Measurements from ENCODE around the gene PLA2G4A.

PLA2G4A gene

GRCh38 chr1:186792870-186793581, 35.7 kb upstream of the PLA2G4A start:
- no peak overlapping the region for H3K4me3 ChIP-seq (replicated peaks; ENCODE audit: low read depth, low read length)
- TF ChIP-seq CTCF (IDR thresholded peaks at IDR 0.05; ENCODE audit: low read length, missing control alignments), result no peak
- peak; percentile 62 for DNase-seq (ENCODE audit: low read depth)

DNA sequence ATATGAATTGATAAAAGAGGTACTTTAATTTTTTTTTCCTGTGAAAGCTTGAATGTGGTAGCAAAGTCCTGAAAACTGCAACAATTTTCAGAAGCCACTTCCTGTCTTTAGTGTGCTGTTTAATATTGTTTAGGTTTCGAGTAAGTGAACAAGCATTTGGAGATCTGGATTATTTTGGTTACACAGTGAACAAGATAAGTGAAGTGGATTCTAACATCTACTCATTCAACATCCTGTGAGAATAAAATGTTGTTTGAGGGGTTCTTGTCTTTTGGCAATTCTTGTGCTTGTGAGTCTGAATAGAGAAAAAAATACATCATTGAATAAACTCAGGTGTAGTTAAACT, 35.2 kb upstream of the PLA2G4A start:
- no peak overlapping the region for H3K4me3 ChIP-seq (replicated peaks; ENCODE audit: low read depth, low read length)
- TF ChIP-seq CTCF (IDR thresholded peaks at IDR 0.05; ENCODE audit: low read length, missing control alignments), result no peak
- no peak for DNase-seq (ENCODE audit: low read depth)

DNA sequence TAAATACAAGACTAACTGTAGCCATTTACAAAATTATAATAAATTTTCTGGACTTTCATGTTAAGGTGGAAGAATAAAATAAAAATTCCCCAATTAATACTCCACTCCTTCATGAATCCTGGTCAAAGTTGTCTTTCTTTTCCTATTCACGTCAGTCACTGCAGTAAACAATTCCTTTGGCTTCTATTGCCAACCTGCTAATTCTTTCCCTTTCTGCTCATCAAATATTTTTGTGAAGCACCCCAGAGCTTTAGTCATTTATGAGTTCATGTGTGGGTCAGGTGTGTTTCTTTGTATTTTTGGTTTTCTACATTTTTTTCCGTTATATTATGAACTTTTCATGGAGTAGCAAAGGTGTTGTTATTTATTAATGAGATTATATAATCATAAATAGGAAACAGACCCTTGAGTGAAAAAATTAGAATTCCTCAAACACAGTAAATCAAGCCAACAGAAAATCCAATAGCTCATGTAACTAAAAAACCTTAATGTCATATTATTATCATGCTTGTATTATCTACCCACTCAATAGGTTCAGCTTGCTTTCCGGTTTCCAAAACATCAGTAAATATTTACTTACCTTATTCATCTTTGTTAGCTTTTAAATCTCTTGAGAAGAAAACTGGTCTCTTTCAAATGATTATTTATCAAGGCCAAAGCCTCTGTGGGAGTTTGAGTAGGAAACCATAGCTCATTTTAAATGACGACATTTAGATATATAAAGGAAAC, 29.6 kb upstream of the PLA2G4A start:
- DNase-seq (ENCODE audit: low read depth), result no peak
- no peak for TF ChIP-seq CTCF (IDR thresholded peaks at IDR 0.05; ENCODE audit: low read length, missing control alignments)
- no peak overlapping the region for H3K4me3 ChIP-seq (replicated peaks; ENCODE audit: low read depth, low read length)

- DNase-seq (ENCODE audit: low read depth), result no peak
- H3K4me3 ChIP-seq (replicated peaks; ENCODE audit: low read depth, low read length), result no peak overlapping the region
- TF ChIP-seq CTCF (IDR thresholded peaks at IDR 0.05; ENCODE audit: low read length, missing control alignments), result no peak
Observed at GRCh38 chr1:186799689-186800054, 29.1 kb upstream of the PLA2G4A start.

- no peak for DNase-seq (ENCODE audit: low read depth)
- no peak overlapping the region for H3K4me3 ChIP-seq (replicated peaks; ENCODE audit: low read depth, low read length)
- no peak for TF ChIP-seq CTCF (IDR thresholded peaks at IDR 0.05; ENCODE audit: low read length, missing control alignments)
Observed at GRCh38 chr1:186802388-186802787, 26.4 kb upstream of the PLA2G4A start.

DNA sequence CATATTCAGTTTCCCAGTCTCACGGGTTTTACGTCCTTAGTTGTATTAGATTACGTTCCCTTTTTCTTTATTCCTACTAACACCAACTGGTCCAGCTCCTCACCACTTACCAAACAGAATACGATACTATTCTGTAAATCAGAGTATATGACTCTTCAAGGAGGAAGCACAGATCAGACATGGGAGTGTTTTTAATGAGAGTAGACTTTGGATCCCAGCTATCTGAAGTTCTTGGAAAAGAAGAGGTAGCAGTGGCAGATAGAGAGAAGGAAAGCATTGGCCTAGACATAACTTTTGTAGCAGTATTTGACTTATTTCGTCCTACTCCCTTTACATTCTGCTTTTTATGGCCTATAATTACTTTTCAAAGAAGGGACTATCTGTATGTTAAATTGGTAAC, 24.1 kb upstream of the PLA2G4A start:
- TF ChIP-seq CTCF (IDR thresholded peaks at IDR 0.05; ENCODE audit: low read length, missing control alignments), result no peak
- no peak for DNase-seq (ENCODE audit: low read depth)
- H3K4me3 ChIP-seq (replicated peaks; ENCODE audit: low read depth, low read length), result no peak overlapping the region

GRCh38 chr1:186806477-186806876, 22.3 kb upstream of the PLA2G4A start:
- no peak overlapping the region for H3K4me3 ChIP-seq (replicated peaks; ENCODE audit: low read depth, low read length)
- peak; percentile 56 for TF ChIP-seq CTCF (IDR thresholded peaks at IDR 0.05; ENCODE audit: low read length, missing control alignments)
- peak; percentile 75 for DNase-seq (ENCODE audit: low read depth)
